ENCODE data around the gene ECE1.

Gene ECE1

DNA sequence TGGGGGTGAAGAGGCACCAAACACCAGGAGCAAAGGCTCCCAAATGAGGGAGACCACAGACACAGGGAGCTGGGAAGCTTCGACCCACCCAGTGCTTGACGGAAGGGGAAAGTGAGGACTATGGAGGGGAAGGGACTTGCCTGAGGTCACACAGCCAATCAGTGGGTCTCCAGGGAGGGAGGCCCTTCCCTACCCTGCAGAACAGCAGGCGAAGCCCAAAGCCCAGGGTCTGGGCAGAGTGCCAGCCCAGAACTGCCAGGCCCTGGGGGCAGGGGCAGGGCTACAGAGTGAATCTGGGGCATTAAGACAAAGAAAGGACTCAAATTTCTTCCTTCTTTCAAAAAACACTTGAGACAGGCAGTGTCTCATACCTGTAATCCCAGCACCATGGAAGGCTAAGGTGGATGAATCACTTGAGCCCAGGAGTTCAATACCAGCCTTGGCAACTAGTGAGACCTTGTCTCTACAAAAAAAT, 45.5 kb upstream of the ECE1 start:
- TF ChIP-seq, protein P1, sequence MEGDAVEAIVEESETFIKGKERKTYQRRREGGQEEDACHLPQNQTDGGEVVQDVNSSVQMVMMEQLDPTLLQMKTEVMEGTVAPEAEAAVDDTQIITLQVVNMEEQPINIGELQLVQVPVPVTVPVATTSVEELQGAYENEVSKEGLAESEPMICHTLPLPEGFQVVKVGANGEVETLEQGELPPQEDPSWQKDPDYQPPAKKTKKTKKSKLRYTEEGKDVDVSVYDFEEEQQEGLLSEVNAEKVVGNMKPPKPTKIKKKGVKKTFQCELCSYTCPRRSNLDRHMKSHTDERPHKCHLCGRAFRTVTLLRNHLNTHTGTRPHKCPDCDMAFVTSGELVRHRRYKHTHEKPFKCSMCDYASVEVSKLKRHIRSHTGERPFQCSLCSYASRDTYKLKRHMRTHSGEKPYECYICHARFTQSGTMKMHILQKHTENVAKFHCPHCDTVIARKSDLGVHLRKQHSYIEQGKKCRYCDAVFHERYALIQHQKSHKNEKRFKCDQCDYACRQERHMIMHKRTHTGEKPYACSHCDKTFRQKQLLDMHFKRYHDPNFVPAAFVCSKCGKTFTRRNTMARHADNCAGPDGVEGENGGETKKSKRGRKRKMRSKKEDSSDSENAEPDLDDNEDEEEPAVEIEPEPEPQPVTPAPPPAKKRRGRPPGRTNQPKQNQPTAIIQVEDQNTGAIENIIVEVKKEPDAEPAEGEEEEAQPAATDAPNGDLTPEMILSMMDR (IDR thresholded peaks at IDR 0.05): no peak

DNA sequence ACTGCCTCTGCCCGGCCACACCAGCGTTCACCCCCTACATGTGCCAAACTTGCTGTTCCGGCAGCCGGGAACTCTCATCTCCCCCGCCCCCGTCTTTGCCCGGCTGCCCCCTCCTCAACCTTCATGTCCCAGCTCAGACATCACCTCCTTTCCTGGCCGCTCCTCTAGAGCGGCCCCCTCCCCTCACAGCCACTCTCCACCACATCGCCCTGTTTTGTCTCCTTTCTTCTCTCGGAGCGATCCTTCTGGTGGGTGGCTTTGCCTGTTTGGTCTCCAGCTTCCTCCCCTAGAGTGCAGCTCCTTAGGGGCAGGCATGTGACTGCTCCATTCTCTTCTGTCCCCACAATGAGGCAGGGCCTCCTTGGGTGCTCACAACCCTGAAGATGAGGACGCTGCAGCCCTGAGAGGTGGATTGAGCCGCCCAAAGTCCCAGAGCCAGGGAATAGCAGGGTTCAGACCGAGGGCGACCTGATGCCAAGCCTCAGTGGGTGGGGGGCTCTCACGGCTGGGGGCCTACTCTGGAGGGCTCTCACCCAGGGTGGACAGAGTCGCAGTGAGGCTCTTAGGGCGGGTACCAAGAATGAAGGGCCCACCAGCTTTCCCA, 44.9 kb upstream of the ECE1 start:
- TF ChIP-seq, protein P1 (IDR thresholded peaks at IDR 0.05): no peak

DNA sequence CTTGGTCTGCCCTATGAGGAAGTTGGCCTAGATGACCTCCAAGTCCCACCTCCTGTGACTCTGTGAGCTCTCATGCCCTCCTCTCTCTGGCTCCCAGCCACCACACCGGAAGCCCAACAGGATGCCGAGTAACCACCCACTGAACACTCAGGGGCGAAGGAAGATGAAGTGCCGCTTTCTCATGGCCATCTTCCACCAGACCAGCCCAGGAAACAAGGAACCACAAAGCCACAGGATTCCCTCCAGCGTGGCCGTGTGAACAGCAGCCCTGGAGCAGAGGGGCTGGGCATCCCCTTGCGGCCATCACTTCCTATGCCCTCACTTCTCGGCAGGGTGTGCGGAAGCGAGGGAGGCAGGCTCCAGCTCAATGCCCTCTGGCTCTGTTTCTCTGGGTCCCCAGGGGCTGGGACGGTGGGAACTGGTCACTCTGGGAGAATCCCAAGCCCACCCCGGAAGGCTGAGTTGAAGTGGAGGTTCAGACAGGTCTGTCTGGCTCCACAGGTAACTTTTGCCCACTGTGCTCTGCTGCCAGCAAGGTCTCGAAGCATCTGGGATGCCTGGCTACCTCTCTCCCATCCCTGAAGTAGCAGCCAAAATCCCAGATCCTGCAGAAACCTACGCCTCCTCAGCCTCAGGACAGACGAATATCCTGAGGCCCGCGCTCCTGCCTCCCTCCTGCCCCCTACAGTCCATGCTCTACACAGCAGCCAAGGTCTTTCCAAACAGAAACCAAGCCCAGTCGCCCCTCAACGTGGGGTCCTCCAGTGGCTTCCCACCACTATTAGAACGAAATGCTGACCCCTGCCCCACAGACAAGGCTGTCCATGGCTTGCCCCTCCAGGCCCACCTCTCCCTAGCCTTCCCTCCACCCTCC, 44.2 kb upstream of the ECE1 start:
- TF ChIP-seq, protein P1 (IDR thresholded peaks at IDR 0.05): no peak

DNA sequence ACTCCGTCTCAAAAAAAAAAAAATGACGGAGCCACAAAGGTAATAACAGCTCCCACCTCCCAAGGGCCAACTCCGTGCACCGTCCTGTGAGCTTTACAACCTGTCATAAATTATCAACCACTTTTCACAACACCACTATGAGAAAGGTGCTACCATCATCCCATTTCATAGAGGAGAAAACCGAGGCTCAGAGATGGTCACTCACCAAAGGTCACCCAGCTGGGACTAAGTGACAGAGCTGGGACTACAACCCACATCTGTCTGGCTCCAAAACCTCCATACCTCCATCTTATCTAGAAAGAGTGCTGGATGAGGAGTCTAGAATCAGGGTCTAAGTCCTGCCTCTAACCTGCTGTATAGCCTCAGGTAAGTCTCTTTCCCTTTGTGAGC, 43.6 kb upstream of the ECE1 start:
- TF ChIP-seq, protein P1 (IDR thresholded peaks at IDR 0.05): no peak

DNA sequence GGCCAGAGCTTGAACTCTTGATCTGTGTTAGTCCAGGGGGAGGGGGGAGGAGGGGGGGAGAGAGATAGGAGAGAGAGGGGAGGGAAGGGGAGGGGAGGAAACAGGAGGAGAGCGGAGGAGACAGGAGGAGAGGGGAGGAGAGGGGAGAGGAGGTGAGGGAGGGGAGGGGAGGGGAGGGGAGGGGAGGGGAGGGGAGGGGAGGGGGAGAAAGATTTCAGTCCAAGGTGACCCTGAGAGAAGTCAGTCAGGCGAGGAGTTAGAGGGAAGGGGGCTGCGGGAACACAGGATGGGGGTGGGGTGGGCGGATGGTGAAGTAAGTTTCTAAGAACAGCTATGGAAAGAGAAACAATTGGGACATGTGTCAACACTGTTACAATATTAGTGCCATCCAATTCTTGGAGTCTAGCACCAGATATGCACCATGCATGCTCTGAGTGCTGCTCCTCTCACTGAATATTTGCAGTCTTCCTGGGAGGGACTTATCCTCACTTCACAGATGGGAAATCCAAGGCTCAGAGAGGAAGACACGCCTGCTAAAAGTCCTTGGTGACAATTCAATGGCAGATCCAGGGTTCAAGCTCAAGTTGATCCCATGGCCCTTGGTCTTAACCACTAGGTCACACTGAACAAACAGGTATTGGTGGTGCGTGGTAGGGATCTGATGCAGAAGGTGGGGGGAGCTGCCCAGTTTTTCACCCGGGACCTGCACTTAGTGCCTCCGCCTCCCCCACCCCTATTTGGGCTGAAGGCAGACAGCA, 42.5 kb upstream of the ECE1 start:
- TF ChIP-seq, protein P1 (IDR thresholded peaks at IDR 0.05): no peak

DNA sequence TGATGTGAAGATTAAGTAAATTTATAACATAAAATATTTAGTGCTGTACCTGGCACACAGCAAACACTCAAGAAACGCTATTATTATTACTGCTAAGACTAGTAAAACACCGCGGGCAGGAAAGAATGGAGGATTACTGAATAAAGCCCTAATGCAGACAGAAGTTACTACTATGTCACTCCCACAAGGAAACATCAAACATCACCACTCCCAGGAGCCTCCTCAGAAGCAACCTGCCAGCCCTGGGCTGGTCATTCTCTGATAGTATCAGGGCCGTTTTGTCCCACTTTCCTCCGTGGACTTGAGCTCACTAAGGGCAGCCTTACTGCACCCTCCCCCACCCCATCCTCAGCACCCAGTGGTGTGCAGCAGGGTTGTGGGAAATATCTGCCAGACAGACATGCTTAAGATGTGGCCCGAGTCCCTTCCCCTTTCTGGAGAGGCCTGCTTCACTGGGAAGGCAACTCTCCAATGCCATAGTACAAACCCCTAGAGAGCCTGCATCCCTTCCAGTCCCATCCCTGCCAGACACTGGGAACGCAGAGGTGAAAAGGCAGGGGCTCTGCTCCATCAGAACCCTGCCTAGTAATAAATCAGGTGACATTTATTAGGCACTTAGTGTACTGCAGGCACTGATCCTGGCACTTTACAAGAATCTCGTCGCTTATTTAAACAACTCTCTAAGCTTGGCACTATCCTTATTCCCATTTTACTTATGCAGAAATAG, 41.7 kb upstream of the ECE1 start:
- TF ChIP-seq, protein P1 (IDR thresholded peaks at IDR 0.05): no peak

DNA sequence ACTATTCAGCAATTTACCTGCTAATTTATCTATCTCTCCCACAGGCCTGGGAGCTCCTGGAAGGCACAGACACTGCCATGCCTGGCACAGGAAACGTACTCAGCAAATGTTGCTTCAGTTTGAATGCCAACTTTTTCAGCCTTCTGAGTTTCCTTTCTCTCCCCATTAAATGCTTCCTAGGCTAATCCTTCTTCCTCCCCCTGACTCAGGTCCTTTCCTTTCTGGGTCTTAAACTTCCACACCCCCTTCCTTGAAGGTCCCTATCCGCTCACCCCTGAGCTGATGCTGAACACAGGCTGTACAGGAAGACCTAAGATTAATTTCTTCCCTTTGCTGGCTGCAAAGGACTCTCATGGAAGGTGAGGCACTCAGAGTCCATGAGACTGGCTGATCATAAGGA, 40.3 kb upstream of the ECE1 start:
- TF ChIP-seq, protein P1 (IDR thresholded peaks at IDR 0.05): no peak
